ENCODE results near the gene UBR4.

UBR4 gene

DNA sequence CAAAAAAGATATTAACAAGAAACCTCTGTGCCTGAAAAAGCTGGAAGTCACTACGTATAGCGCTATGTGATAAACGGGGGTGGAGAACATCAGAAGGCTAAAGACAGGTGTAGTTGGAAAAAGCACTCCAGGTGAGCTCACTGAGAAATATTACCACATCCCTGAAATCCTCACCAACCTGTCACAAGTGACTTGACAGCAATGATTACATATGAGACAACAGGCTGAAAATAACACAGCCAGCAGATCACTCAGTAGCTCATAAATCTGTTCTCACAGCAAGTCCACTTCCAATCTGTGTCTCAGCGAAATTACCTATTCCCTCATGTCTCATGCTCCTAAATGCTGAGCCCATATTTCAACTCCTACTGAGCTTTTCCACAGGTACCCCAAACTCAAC is 120.5 kb downstream of the UBR4 start:
- no peak for DNase-seq (ENCODE audit: low spot score)

DNA sequence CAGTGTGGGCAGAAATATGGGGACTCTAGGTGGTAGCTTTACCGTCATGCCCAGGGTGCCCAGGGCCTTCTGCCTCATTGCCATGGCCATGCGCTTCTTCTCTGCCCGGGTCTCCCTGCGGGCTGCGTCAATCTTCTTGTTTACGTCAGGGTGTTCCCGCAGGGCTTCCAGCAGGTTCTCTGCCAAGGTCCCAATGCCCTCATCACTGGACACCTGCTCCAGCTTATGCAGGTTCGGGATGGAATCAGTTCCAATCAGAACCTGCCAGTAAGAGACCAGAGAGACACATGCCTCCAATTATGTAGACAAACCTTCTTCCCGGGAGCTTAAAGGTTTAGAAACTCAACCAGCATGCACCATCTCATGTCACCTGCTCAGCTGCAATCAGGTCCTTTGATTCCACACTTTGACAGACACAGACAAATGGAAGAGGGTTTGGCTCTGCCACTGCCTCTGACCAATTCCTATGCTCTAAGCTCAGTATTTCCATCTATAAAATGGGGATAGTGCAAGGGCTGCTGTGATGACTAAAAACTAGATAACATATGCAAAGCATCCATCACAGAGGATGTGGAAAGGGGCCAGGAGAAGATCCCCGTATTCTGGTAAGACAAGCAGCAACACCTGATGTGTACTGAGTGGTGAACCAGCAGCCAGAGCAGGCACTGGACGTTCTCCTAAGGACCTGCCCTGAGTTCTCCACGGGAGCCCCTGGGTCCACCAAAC is 121.2 kb downstream of the UBR4 start:
- no peak for DNase-seq (ENCODE audit: low spot score)

DNA sequence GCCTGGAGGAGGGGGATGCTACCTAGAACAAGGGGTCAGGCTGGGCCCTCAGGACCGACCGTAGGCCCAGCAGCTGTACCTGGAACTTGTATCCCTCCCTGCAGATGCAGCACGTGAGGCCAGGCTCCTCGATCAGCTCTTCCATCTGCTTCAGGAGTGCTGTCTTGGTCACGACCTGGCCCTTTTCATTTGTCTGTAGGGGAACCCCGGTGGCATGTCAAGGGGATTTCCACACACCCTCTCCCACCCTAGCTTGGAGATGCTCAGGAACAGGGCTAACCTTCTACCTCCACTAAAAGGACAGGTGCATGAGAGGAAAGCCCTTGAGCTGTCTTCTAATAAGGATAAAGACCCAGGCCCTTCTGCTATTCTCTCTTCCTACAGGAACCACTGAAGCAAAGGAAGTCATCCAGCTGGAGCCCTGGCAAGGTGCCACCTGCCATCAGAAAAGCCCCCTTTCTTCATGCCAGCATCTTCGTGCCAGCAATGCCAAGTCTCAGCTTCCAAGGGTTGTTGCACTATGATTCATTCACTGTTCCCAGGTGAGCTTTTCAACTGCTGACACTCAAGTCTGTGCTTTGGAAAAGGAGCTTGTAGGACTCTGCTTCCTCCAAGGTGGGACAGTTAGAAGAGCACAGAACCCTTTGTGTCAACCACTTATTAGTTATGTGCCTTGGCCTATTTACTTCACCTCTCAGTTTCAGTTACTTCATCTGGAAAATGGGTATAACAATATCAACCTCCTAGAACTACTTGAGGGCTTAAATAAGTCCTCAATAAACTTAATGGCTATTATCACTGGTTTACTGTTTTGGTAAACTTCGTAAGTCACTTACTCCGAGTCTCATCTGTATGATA is 122.1 kb downstream of the UBR4 start:
- no peak for DNase-seq (ENCODE audit: low spot score)

DNA sequence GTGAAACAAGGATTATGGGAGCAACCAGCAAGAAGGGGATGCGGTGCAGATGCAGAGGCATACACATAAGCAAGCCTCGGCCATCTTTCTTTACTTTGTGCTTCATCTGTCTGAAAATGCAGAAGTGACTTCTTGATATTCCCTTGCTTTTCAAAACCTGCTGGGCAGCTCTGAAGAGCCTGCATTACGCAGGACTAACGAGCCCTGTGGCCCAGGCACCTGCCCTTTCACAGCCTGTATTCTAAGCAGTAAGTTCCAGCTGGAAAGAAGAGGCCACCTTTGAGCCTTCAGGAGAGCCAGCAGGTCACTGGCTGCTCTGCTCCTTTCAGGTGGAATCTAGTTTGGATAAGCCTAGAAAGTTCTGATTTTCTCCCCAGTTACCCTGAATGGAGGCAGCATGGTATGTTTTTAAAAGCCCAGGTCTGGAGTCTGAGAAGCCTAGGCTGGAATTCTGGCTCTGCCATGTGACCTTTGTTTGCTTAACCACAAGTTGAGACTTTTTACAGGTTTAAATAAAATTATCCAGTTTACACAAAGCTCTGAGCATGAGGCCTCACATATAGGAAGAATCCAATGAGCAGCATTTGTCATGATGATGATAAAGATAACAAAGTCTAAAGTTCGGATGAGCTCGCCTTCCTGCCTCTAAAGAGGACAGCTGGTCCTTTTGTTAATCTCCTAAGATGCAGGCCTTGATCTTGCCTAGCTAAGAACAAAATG is 122.9 kb downstream of the UBR4 start:
- DNase-seq (ENCODE audit: low spot score) = no peak

DNA sequence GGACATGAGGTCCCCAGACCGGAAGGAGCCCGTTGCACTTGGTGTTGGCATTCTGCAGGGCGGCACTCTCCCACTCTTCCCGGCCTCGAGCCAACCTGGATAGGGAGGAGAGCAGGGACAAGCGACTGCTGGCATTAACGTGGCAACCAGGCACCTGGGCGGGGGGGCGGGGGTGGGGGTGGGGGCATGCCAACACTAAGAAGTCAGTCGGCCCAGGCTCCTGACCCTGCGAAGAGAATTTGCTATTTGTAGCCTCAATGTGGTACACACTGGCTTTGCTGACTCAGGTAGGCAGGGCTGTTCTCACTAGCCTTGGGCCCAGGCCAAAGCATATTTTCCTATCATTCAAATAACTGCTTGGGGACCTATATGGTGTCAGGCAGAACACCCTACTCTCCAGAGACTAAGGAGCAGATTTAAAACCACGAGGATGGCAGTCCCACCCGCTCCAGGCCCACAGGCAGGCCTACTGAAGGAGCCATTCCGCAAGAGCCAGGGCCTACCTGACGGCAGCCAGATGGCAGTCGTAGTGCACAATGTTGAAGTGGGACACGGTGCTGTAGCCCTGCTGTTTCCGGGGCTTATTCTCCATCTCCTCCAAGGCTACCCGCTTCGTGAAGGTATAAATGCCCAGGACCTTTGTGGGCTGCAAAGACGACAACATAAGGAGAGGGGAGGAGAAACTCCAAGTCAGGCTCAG is 123.7 kb downstream of the UBR4 start:
- no peak for DNase-seq (ENCODE audit: low spot score)

DNA sequence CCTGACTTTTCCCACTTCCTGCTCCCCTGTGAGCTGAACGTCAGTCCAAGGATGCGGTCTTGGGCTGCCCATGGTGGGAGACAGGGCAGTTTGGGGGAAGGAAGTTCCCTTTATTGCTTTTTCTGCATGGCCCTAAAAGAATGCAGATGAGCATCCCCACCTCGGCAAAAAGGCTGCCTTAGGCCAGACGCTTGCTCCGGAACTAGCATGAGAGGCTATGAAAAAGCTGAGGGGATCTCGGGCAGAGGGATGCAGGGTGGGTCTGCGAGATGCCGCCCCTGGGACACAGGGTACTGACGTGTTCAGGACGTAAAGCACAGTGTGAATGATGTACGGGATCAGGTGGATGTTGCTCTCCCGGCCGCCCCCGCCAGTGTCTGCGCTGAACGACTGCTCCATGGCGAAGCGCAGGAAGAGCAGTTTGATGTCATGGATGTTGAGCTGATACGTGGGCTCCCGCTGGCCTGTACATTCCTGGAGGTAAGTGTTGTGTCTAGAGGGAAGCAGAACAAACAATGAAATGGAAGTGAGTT is 125.8 kb downstream of the UBR4 start:
- no peak for DNase-seq (ENCODE audit: low spot score)

GRCh38 chr1:19083081-19083480 is 127.0 kb downstream of the UBR4 start:
- no peak for DNase-seq (ENCODE audit: low spot score)

- peak; percentile 72 for DNase-seq (ENCODE audit: low spot score)
Observed at GRCh38 chr1:19081218-19081893, 128.7 kb downstream of the UBR4 start.

- no peak for DNase-seq (ENCODE audit: low spot score)
Observed at GRCh38 chr1:19080721-19081120, 129.3 kb downstream of the UBR4 start.

DNA sequence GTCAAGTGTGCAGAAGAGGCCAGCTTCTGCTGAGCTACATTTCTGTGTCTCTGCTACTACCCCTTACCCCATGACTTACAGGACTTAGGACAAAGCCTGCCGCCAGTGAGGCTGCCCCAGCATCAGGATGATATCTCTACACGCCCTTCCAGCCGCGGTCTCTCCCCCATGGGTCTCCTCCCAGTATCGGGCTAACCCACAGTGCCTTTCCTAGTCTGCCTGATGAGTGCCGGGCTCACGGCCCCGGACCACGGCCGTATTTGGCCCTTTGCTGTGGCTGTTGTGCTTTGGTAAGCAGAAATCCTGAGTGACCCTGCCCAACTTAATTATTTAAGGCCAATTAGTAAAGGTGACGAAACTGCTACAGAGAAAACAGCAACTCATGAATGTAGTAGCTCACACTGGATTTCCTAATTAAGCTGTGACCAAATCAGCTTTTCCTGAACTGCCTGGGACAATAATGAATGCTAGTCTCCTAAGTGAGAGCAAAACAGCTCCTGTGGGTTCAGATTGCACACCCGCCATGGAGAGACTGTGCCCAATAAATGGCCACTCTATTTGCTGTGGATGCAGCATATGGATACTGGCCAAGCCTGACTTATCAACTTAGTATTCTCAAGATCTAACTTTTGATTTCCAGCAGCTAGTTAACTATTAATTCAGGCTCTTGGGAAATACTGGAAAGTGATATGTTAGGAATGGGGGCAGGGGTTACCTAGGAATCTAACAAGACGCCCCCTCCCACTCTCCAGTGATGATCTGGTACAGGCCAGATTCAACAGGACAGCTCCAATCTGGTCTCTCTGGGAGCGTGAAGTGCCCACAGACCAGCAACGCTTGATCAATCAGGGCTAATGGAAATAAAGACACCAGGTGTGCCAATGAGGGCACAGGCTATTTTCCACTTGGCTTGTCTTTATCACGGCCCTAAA is 130.3 kb downstream of the UBR4 start:
- DNase-seq (ENCODE audit: low spot score) = peak; percentile 59

DNA sequence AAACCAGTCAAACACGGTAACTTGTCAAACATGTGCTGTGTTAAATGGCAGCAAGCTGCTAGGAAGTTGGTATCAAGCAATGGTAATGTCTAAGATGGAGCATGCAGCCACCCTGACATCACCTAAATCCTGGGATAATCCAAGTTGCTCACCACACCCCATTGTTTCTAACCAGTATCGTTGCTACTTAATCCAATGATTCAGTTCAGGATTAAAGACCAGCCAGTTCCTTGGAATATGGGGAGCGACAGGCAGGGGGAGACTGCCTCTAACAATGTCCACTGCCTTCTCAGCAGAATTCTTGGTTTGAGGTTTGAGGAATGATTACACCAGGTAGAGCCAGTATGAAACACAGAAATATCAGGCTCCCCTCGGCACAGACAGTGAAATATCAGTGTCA is 131.5 kb downstream of the UBR4 start:
- no peak for DNase-seq (ENCODE audit: low spot score)

GRCh38 chr1:19076841-19077616 is 133.0 kb downstream of the UBR4 start:
- no peak for DNase-seq (ENCODE audit: low spot score)

- DNase-seq (ENCODE audit: low spot score) = no peak
Observed at GRCh38 chr1:19074902-19075721, 135.0 kb downstream of the UBR4 start.

DNA sequence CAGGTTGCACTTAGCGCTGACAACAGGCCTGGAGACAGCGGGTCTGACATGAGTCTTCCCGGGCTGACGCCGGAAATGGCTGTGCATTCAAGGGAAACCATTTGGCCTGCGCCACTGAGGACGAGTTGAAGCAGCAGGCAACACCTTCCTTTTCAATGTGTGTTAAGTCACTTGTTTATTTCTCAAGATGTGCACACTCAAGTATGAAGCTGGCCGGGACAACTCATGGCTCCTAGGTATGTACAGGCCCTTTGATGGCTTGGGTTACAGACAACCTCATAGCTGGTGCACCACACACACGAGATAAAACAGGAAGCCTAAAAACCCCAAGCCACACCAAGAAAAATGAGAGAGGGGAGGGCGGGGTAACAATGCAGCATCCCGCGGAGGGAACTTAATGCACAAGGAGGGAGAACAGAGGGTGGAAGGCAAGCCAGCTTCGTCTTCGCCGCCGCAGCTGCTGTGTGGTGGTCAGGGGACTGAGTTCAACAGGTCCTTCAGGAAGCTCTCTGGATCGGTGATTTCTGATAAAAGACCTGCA is 135.6 kb downstream of the UBR4 start:
- no peak for DNase-seq (ENCODE audit: low spot score)

- no peak for DNase-seq (ENCODE audit: low spot score)
Observed at GRCh38 chr1:19073311-19074186, 136.5 kb downstream of the UBR4 start.

- DNase-seq (ENCODE audit: low spot score) = no peak
Observed at GRCh38 chr1:19072285-19072981, 137.6 kb downstream of the UBR4 start.

Measured in LoVo (cell line).